ENCODE results near the gene ARID1B.

DNA sequence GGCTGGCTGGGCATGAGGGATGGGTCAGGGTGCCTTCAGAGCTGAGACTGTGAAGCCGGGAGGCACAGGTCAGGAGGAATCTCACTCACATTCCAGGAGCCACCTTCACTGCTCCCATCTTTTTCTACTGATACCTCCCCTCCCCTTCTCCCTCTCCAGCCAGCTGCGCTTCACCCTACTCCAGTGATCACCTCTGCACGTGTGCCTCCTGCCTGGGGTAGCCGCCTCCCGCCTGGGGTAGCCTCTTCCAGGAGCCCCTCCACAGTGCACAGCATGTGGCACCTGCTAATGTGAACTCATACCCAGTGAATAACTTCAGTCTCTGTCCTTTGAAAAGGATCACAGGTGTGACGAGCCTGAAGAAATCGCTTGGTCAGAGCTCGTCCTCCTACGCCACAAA is 313.6 kb downstream of the ARID1B start:
- TF ChIP-seq, protein P1, sequence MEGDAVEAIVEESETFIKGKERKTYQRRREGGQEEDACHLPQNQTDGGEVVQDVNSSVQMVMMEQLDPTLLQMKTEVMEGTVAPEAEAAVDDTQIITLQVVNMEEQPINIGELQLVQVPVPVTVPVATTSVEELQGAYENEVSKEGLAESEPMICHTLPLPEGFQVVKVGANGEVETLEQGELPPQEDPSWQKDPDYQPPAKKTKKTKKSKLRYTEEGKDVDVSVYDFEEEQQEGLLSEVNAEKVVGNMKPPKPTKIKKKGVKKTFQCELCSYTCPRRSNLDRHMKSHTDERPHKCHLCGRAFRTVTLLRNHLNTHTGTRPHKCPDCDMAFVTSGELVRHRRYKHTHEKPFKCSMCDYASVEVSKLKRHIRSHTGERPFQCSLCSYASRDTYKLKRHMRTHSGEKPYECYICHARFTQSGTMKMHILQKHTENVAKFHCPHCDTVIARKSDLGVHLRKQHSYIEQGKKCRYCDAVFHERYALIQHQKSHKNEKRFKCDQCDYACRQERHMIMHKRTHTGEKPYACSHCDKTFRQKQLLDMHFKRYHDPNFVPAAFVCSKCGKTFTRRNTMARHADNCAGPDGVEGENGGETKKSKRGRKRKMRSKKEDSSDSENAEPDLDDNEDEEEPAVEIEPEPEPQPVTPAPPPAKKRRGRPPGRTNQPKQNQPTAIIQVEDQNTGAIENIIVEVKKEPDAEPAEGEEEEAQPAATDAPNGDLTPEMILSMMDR (IDR thresholded peaks at IDR 0.05; ENCODE audit: insufficient read depth, low read depth, low read length), result no peak
- no peak for TF ChIP-seq EZH2 (IDR thresholded peaks at IDR 0.05; ENCODE audit: insufficient read depth, low read length)

All from astrocyte (in vitro differentiated cells and primary cell).